ENCODE results near the gene IL24.
A peak's percentile ranks its signal among the peaks of the same experiment; 100 is the strongest.
"Not testable (repeated sequence)": the region's sequence is repeated elsewhere in the genome, so short reads cannot be mapped to it uniquely, and the experiment has no call there.

The IL24 gene

GRCh38 chr1:206897175-206897574, at the start of gene IL24:
IL24 (plus strand) TSS chr1:206897443; CDS start chr1:206897833, 390 bp downstream.
- DNase-seq: no peak

GRCh38 chr1:206847946-206848345, 49.3 kb upstream of the IL24 start:
- DNase-seq: no peak

- no peak for DNase-seq
Measured at GRCh38 chr1:206850401-206850800, 46.8 kb upstream of the IL24 start.

- peak; percentile 87 to 88 for DNase-seq
Measured at GRCh38 chr1:206851341-206852010, 45.8 kb upstream of the IL24 start.

GRCh38 chr1:206852662-206853061, 44.6 kb upstream of the IL24 start:
- DNase-seq: not testable (repeated sequence)

- not testable (repeated sequence) for DNase-seq
Measured at GRCh38 chr1:206853696-206854095, 43.5 kb upstream of the IL24 start.

GRCh38 chr1:206854401-206855129, 42.7 kb upstream of the IL24 start:
- DNase-seq: no peak

GRCh38 chr1:206855859-206856258, 41.4 kb upstream of the IL24 start:
- DNase-seq: peak in 1 of 2 donors; percentile 25

- DNase-seq: no peak
Measured at GRCh38 chr1:206856674-206857464, 40.4 kb upstream of the IL24 start.

- DNase-seq: peak; percentile 89 to 90
Measured at GRCh38 chr1:206859082-206859521, 38.1 kb upstream of the IL24 start.

- no peak for DNase-seq
Measured at GRCh38 chr1:206860165-206860564, 37.1 kb upstream of the IL24 start.

- DNase-seq: no peak
Measured at GRCh38 chr1:206863266-206863665, 34.0 kb upstream of the IL24 start.

- peak; percentile 54 to 94 for DNase-seq
Measured at GRCh38 chr1:206864939-206865671, 32.1 kb upstream of the IL24 start, which contains the start of gene IL20. IL20 (plus strand) TSS chr1:206865623; CDS start chr1:206865853, 230 bp downstream.

- DNase-seq: no peak
Measured at GRCh38 chr1:206866062-206866461, 31.2 kb upstream of the IL24 start.

- DNase-seq: no peak
Measured at GRCh38 chr1:206867239-206867638, 30.0 kb upstream of the IL24 start.

GRCh38 chr1:206867716-206868115, 29.5 kb upstream of the IL24 start:
- DNase-seq: no peak

- no peak for DNase-seq
Measured at GRCh38 chr1:206868264-206868663, 29.0 kb upstream of the IL24 start.

- no peak for DNase-seq
Measured at GRCh38 chr1:206872139-206872538, 25.1 kb upstream of the IL24 start.

GRCh38 chr1:206873603-206874188, 23.5 kb upstream of the IL24 start:
- no peak for DNase-seq

- DNase-seq: no peak
Measured at GRCh38 chr1:206875752-206876377, 21.4 kb upstream of the IL24 start.

GRCh38 chr1:206878456-206878855, 18.8 kb upstream of the IL24 start:
- DNase-seq: no peak

- no peak for DNase-seq
Measured at GRCh38 chr1:206880314-206880713, 16.9 kb upstream of the IL24 start.
